Head of caudate nucleus (tissue), 42 donors: ENCODE results near the gene HPN.
"Not testable (repeated sequence)": the region's sequence is repeated elsewhere in the genome, so short reads cannot be mapped to it uniquely, and the experiment has no call there.

Source experiments
- DNase-seq, 42 donors: peaks; one replicate each; pipeline versions ENCODE4 v3.0.0 to v3.0.0-alpha.2; 2020 to 2021; ENCODE audit warnings: mixed read lengths in 7 of 42
- intact Hi-C: fragments of 100-400 bp; cut with DNase I; formaldehyde crosslinking; loops from one replicate; pipeline ENCODE4 v1.15.0; 2022

The HPN gene

GRCh38 chr19:35093430-35093829 lies 51.9 kb downstream of the HPN start:
- intact Hi-C loops, result no loop called here
- DNase-seq, result no peak

DNA sequence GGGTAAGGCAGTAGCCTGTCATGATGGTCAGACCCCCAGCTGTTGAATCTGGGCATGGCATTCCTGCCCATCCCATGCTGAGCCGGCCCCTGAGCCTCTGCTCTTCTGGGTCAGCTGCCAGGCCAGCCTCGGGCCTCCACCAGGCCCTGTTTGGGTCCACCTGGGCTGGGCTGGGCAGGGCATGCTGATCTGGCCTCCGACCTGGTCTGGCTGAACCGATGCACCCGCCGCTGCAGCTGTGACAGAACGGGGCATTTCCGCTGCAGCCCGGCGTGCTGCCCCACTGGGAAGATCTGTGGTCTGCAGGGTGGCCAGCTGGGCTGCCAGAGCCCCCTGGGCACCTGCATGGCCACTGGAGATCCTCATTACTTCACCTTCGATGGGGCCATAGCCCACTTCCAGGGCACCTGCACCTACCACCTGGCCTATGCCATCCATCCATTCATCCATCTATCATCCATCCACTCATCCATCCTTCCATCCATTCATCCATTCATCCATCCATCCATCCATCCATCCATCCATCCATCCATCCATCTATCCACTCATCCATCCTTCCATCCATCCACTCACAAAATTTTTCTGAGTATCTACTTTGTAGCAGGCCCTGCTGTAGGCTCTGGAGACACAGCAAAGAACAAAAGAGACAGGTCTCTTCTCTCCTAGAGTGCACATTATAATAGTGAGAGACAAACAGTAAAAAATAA lies 52.6 kb downstream of the HPN start:
- no peak for DNase-seq
- intact Hi-C loops, result no loop called here

DNA sequence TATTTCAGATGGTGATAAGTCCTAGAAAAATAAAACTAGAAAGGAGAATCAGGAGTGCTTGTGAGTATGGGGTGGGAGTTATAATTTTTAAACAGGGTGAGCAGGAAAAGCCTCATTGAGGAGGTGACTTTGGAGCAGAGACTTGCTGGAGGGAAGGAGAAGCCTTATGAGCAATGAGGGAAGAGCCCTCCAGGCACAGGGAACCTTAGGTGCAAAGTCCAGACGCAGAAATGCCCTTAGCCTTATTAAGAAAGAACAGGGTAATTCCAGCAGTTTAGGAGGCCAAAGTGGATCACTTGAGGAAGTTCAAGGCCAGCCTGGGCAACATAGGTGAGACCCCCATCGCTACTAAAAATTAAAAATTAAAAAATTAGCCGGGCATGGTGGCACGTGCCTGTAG lies 53.1 kb downstream of the HPN start:
- intact Hi-C loops, result no loop called here
- DNase-seq, result no peak

DNA sequence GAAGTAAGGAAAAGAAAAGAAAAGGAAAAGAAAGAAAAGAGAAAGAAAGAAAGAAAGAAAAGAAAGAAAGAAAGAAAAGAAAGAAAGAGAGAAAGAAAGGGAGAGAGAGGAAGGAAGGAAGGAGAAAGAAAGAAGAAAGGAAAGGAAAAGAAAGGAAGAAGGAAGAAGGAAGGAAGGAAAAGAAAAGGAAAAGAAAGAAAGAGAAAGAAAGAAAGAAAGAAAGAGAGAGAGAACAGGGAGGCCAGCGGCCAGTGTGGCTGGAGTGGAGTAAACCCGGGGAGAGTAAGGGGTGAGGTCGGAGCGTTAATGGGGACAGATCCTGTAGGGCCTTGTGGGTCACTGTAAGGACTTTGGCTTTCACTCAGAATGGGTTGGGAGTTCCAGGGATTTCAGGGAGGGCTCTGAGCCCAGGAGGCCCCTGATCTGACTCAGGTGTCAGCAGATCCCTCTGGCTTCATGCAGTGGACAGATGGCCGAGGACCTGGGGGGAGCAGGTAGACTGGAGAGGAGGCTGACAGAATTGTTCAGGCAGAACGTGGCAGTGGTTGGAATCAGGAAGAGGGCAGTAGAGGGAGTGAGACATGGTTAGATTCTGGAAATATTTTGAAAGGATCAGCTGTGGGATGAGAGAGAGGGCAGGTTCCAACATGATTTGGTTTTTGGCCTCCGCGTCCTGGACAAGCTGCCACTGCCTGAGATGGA lies 54.3 kb downstream of the HPN start:
- intact Hi-C loops, result no loop called here
- no peak for DNase-seq

- peak in 1 of 42 donors; percentile 35 for DNase-seq
- intact Hi-C loops, result no loop called here
Measured at GRCh38 chr19:35098413-35099049, 57.0 kb downstream of the HPN start.

GRCh38 chr19:35099155-35099896 lies 57.8 kb downstream of the HPN start:
- DNase-seq, result no peak
- intact Hi-C loops, result no loop called here

GRCh38 chr19:35099897-35100275 lies 58.4 kb downstream of the HPN start:
- intact Hi-C loops, result no loop called here
- no peak for DNase-seq

DNA sequence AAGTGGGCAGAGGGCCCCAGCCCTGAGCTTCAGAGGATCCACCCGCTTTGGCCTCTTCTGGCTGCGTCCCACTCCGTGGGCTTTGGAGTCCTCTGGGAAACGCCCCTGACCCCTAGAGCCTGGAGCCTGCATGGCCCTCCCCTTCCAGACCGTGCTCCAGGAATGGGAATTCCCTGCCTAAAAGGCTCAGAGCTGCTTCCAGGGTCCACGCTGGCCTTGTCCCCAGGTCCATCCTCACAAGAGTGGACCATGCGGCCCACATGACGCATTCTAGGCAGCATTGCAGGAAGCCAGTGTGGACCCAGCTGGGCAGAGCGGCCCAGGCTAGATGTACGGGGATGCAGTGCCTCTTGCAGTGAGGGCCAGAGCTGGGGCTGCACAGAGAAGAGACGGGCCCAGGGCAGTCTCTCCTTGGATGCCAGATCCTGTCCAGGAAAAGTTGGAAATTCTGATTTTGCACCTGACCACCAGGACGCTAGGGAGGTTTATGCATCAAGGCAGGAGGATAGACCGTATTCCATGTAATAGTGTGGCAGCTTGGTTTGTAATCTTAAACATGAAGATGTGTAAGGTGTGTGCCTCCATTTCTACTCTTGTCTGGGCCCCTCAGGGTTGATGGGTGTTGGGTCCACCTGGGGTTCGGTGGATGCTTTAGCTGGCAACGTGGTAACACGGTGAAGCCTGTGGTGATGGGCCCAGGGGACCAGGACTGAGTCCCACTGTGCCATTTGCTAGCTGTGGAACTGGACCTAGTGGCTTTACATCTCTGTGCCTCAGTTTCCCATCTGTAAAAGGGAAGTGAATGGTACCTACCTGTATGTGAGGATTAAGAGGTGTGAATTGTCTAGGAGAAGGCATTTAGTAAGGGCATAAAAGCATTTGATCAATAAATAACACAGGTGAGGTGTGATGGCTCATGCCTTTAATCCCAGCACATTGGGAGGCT lies 59.3 kb downstream of the HPN start:
- DNase-seq, result no peak
- intact Hi-C loops, result no loop called here

GRCh38 chr19:35101949-35102348 lies 60.4 kb downstream of the HPN start:
- DNase-seq, intact Hi-C loops: not testable (repeated sequence)

GRCh38 chr19:35103614-35104013 lies 62.1 kb downstream of the HPN start:
- DNase-seq, intact Hi-C loops: not testable (repeated sequence)

GRCh38 chr19:35104361-35104760 lies 62.8 kb downstream of the HPN start:
- intact Hi-C loops, result no loop called here

DNA sequence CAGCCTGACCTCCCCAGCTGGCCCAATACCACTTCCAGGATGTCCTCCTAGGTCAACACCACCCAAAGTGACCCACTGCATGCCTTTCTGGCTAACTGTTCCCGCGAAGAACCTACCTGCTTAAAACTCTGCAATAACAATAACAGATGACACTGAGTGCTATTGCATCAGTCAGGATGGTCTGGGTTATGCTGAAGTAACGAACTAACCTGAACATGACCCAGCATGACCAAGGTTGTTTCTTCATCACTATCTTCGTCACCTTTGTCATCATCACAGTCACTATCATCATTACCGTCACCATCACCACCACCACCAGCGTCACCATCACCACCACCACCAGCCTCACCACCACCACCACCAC lies 63.5 kb downstream of the HPN start:
- no peak for DNase-seq

More at GRCh38 chr19:35104361-35104760, 62.8 kb downstream of the HPN start:
- DNase-seq, result peak in 1 of 42 donors; percentile 18

DNA sequence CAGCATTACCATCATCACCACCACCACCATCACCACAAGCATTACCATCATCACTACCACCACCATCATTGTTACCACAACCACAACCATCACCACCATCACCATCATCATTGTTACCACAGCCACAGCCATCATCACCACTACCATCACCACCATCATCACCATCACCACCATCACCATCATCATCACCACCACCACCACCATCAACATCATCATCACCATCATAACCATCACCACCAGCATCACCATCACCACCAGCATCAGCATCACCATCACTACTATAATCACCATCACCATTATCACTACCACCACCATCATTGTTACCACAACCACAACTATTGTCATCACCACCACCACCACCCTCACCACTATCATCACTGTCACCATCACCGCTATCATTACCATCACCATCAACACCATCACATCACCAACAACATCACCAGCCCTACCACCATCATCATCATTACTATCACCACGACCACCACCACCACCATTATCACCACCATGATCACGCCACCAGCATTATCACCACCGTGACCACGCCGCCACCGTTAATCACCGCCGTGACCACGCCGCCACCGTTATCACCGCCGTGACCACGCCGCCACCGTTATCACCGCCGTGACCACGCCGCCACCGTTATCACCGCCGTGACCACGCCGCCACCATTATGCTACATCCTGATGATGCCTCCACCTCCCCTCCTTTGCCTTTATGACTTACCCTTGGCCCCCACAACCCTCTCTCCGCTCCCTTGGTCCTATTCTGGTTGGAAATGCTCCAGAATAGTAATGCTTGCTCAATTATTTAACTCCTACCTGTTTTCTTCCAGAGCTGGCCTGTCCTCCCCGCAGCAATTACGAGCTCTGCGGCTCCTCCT lies 64.1 kb downstream of the HPN start:
- intact Hi-C loops, result no loop called here
- DNase-seq, result no peak

More for the DNA sequence above, 63.5 kb downstream of the HPN start:
- intact Hi-C loops, result no loop called here

- intact Hi-C loops, result no loop called here
- DNase-seq, result peak; percentile 71 to 95 (median 88)
Measured at GRCh38 chr19:35106291-35106583, 64.7 kb downstream of the HPN start.

GRCh38 chr19:35106898-35107541 lies 65.5 kb downstream of the HPN start:
- no peak for DNase-seq
- intact Hi-C loops, result no loop called here

- DNase-seq, result peak; percentile 70 to 97 (median 90)
Measured at GRCh38 chr19:35107545-35107944, 66.0 kb downstream of the HPN start.

GRCh38 chr19:35108730-35109129 lies 67.2 kb downstream of the HPN start:
- DNase-seq, result no peak
- intact Hi-C loops, result no loop called here

More at GRCh38 chr19:35107545-35107944, 66.0 kb downstream of the HPN start:
- intact Hi-C loops, result no loop called here
